HFF-Myc (cell line): ENCODE measurements around the gene CYB5R4.

Experiments used
- DNase-seq: peaks from one replicate; pipeline ENCODE4 v3.0.0-alpha.2; 2011; ENCODE audit warnings: low read depth; ENCODE audit errors: extremely low read depth
- H3K4me3 ChIP-seq: replicated peaks from 2 replicates; pipeline ENCODE4 v1.5.1; 2011; ENCODE audit warnings: low read depth, mild to moderate bottlenecking, control low read depth, low read length
- TF ChIP-seq, protein P1 (sequence below): IDR thresholded peaks from 2 replicates; pipeline ENCODE4 v1.5.1; 2012; ENCODE audit warnings: mild to moderate bottlenecking, low read depth, low read length, control low read depth; ENCODE audit errors: missing control alignments

The CYB5R4 gene

DNA sequence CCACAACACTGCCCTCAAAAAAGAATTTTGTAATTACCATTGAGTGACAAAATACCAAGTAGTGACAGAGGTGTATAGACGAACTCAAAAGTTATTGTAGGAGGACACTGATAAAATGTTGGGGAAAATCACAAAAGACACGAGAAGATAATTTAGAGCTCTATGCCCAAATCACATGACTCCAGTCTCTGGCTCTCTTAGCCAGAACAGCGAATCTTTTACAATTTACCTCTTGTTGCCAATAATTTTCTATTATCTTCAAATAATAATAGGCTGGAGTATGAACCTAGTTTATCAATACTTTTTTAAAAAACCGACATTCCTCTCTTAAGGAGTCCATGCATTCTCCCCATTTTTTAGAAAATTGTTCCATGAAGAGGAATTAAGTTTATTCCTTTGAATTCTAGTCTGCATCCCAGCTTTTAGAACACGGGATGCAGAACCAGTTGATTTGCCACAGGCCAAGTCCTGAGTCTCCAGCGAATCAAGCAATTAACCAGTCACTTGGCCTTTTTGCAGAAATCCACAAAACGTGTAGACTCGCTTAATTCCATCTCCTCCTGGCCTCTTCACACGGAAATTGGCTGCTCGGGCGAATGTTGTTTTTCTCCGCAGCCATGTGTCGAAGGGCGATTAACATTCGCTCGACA is 6.8 kb upstream of the CYB5R4 start:
- TF ChIP-seq, protein P1, sequence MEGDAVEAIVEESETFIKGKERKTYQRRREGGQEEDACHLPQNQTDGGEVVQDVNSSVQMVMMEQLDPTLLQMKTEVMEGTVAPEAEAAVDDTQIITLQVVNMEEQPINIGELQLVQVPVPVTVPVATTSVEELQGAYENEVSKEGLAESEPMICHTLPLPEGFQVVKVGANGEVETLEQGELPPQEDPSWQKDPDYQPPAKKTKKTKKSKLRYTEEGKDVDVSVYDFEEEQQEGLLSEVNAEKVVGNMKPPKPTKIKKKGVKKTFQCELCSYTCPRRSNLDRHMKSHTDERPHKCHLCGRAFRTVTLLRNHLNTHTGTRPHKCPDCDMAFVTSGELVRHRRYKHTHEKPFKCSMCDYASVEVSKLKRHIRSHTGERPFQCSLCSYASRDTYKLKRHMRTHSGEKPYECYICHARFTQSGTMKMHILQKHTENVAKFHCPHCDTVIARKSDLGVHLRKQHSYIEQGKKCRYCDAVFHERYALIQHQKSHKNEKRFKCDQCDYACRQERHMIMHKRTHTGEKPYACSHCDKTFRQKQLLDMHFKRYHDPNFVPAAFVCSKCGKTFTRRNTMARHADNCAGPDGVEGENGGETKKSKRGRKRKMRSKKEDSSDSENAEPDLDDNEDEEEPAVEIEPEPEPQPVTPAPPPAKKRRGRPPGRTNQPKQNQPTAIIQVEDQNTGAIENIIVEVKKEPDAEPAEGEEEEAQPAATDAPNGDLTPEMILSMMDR = no peak
- peak overlapping the region; percentile 38 for H3K4me3 ChIP-seq
- no peak for DNase-seq

DNA sequence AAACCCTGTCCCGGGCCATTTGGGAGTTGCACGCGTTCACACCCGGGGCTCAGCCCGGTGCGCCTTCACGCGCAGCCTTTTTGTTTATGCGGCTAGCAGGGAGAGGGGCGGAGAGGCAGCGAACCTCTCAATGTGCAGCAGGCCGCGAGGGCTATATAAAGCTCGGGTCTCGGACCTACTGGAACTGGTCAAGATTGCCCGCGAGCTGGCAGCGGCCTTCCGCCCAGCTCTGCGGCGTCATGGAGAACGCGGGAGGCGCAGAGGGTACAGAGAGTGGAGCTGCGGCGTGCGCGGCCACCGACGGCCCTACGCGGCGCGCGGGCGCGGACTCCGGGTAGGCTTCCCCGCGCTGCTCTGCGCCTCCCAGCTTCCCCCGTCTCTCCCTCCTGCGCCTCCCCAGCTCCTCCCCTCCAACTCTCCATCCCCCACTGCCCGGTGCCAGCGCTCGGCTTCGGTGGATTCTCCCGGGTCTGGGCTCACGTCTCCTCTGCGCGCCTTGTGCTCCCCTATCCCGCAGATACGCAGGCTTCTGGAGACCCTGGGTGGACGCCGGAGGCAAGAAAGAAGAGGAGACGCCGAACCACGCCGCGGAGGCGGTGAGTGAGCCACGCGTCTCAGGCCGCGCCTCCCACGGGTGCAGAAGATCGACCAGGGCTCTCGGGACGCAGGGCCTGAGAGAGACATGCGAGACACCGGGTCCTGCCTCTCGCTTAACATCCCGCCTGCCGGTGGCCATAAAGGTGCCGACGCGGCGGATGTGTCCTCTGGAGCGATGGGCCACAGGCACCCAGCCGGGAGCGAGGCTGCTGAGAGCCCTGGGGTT is 6.1 kb upstream of the CYB5R4 start, which contains the start of gene RIPPLY2:
TSS of gene RIPPLY2 (plus strand) at position 183 of the 823 bp plus-strand sequence. CDS start at position 240, 57 bp downstream.
- TF ChIP-seq, protein P1 = no peak
- peak within 1 kb of the TSS; percentile 38 for H3K4me3 ChIP-seq
- DNase-seq = no peak

DNA sequence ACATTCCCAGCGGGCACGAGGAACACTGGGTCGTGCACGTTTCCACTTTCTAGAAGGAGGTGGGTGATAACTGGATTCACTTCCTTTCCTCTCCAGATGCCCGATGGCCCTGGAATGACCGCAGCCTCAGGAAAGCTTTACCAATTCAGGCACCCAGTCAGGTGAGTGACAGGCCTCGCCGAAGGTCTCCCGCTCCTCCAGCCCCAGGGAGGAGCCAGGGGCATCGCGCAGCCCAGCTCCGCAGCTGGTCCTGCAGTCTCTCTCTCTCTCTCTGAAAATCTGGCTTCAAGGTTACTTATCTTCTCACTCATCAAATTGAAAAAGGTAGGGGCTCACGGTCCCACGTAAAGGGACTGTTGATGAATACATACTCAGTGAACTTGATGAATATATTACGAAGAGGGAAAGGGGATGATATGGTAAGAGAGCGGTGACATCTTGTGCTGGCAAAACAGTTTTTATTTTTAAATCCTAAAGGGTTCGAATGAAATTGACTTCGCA is 5.4 kb upstream of the CYB5R4 start:
- DNase-seq = no peak
- TF ChIP-seq, protein P1 = no peak
- H3K4me3 ChIP-seq = peak overlapping the region; percentile 38

DNA sequence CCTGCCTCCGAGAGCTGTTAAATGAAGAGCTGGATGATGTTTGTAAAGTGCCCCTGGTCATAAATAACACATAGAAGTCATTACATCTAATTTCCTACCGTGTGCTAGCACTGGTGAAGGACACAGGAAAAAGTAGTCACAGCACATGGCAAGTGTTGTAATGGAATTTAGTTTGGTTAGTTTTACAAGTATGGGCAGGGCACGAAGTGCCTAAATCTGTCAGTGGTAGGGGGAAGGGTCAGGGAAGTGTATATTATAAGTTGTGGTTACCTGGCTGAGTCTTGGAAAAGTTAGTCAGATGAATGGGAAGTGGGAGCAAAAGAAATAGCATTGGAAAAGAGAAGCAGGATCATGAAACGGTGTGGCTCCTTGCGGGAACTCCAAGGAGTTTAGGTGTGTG is 4.7 kb upstream of the CYB5R4 start:
- H3K4me3 ChIP-seq = no peak overlapping the region
- no peak for DNase-seq
- TF ChIP-seq, protein P1 = no peak

DNA sequence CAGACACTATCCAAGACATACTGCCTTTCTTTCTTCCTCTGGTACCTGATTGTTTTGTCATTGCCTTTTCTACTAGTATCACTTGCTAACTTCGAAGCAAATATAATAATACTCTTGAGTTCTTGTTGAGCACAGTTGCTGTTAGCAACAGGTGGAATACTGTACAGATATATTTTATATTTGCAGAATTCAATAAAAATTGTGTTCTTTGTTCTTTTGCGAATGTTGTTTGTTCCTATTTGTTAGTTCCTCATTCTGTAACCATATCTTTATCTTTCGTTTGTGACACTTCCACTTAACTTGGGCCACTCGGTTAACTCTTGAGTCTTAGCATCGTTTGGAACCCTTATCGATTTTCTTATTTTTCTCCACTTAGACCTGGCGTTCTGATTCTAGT is 868 bp downstream of the CYB5R4 start:
- no peak for DNase-seq
- TF ChIP-seq, protein P1 = no peak
- H3K4me3 ChIP-seq = peak overlapping the region; percentile 87

DNA sequence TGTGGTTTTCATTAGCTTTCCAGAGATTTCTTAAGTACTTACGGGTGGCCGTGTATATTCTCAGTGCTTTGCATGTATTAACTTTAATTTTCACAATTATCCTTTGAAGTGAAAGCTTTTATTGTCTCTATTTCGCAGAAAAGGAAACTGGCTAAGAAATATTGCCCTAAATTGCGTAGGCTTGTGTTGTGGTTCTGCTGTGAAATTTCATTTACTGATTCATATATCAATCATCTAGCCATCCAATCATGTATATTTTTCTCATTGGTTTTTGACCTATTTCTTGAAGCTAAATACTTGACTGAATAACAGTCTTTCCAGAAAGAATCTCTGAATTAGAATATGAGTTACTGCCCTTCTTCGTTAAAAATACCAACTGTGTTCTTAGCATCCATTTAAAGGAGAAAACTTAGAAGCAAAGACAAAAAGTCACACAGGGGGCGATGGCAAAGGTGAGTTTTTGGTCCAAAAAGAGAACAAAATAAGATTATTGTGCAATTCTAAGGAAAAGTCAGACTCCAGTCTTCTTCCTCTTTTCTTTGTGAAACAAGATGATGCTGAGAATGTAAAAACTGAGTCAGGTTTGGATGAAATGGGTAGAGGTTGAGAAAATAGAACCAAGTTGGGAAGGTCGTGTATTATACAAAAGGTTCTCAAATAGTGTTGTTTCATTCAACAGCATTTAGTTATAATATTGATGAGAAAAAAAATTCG is 1.4 kb downstream of the CYB5R4 start:
- TF ChIP-seq, protein P1 = no peak
- no peak for DNase-seq
- H3K4me3 ChIP-seq = peak overlapping the region; percentile 87
